ENCODE data around the gene MAT2A.

MAT2A gene

GRCh38 chr2:85566265-85566664 lies 27.3 kb downstream of the MAT2A start:
- TF ChIP-seq CTCF (IDR thresholded peaks at IDR 0.05) = no peak
- Histone ChIP-seq H3K4me3 (no peak overlapping the region), H3K27ac (no peak overlapping the region)
- no peak for DNase-seq (ENCODE audit: low spot score)

GRCh38 chr2:85575739-85576138 lies 36.8 kb downstream of the MAT2A start:
- no peak for TF ChIP-seq CTCF (IDR thresholded peaks at IDR 0.05)
- H3K4me3 ChIP-seq = no peak overlapping the region
- no peak overlapping the region for H3K27ac ChIP-seq
- DNase-seq (ENCODE audit: low spot score) = no peak

- H3K4me3 ChIP-seq = no peak overlapping the region
- DNase-seq (ENCODE audit: low spot score) = no peak
- H3K27ac ChIP-seq = no peak overlapping the region
- TF ChIP-seq CTCF (IDR thresholded peaks at IDR 0.05) = no peak
These were observed 38.1 kb downstream of the MAT2A start for GRCh38 chr2:85577063-85577385.

GRCh38 chr2:85577386-85578242 lies 38.6 kb downstream of the MAT2A start, which contains the start of gene VAMP8:
VAMP8 (plus strand) TSS chr2:85577586; CDS start chr2:85577647, 61 bp downstream.
- Histone ChIP-seq H3K27ac (peak within 1 kb of the TSS; percentile 37 to 80), H3K4me3 (peak within 1 kb of the TSS; percentile 49)
- TF ChIP-seq CTCF (IDR thresholded peaks at IDR 0.05) = no peak
- no peak for DNase-seq (ENCODE audit: low spot score)

GRCh38 chr2:85578243-85579180 lies 39.5 kb downstream of the MAT2A start:
- no peak for TF ChIP-seq CTCF (IDR thresholded peaks at IDR 0.05)
- H3K4me3 ChIP-seq = peak overlapping the region; percentile 49
- peak overlapping the region; percentile 37 to 80 for H3K27ac ChIP-seq
- DNase-seq (ENCODE audit: low spot score) = no peak

GRCh38 chr2:85579266-85579935 lies 40.4 kb downstream of the MAT2A start:
- no peak for TF ChIP-seq CTCF (IDR thresholded peaks at IDR 0.05)
- DNase-seq (ENCODE audit: low spot score) = no peak
- H3K27ac ChIP-seq = peak overlapping the region; percentile 37 to 80
- H3K4me3 ChIP-seq = no peak overlapping the region

All from coronary artery (tissue), 2 donors.